ENCODE measurements around the gene TAOK3. TPM values are rescaled to one million over a fixed set of nuclear protein-coding genes. Genes with fewer than 3 reads are reported as not detected.

The TAOK3 gene
- total RNA-seq, 1 donor from 2014 or later: 18.3 TPM

DNA sequence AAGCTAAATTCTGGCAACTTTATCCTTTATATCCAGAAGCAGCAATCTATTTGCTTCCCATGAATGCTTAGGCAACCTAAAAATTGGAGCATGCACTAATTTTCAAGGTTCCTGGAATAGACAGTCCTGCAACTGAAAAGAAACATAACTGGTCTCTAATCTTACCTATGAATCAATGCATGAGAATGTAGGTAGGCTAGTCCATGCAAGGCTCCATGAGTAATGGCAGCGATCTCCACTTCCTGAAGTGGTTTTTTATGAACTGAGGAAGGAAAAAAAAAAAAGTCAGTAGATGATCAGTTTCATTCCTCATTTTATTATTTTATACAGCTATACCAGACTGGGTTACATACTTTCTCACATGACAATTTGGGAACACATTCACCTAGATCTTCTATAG, 134.8 kb downstream of the TAOK3 start:
- Mint-ChIP-seq H3K4me3 (ENCODE audit: unreplicated experiment) (no peak overlapping the region), H3K27ac (ENCODE audit: unreplicated experiment) (no peak overlapping the region)

DNA sequence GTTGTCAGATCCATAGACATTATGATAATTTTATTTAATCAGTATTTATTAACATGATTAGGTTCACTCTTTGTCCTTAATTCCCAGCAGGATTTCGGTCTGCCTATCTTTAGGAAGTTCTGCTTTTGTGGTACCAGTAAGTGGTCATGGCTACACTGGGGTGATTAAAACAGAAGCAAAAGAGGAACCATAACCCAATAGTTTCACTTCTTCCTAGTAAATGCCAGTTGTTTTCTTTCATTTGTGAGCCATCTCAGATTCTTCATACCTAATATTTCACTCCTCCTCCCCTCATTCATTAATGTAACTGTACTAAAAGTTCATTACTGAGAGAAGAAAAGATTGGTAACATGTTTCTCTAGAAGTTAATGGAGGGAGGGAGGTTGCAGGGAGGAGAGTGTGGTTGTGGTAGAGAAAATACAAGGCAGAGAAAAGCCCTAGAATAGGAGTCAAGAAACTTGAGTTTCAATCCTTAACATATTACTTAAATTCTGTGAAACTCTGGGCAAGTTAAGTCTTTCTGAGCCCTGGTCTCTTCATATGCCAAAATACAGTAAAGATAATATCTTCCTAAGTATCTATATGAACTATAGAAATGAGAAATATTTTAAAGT, 135.5 kb downstream of the TAOK3 start:
- peaks cover 1% of the 10 kb centered on the region for H3K36me3 Mint-ChIP-seq (ENCODE audit: low read depth)
- no peaks in the 10 kb centered on the region for H3K4me1 Mint-ChIP-seq (ENCODE audit: low read depth)
- no peak overlapping the region for H3K27ac Mint-ChIP-seq (ENCODE audit: unreplicated experiment)
- TF ChIP-seq, protein P1, sequence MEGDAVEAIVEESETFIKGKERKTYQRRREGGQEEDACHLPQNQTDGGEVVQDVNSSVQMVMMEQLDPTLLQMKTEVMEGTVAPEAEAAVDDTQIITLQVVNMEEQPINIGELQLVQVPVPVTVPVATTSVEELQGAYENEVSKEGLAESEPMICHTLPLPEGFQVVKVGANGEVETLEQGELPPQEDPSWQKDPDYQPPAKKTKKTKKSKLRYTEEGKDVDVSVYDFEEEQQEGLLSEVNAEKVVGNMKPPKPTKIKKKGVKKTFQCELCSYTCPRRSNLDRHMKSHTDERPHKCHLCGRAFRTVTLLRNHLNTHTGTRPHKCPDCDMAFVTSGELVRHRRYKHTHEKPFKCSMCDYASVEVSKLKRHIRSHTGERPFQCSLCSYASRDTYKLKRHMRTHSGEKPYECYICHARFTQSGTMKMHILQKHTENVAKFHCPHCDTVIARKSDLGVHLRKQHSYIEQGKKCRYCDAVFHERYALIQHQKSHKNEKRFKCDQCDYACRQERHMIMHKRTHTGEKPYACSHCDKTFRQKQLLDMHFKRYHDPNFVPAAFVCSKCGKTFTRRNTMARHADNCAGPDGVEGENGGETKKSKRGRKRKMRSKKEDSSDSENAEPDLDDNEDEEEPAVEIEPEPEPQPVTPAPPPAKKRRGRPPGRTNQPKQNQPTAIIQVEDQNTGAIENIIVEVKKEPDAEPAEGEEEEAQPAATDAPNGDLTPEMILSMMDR (IDR thresholded peaks at IDR 0.05): no peak
- H3K27me3 Mint-ChIP-seq (ENCODE audit: low read depth): no peaks in the 10 kb centered on the region
- no peaks in the 10 kb centered on the region for H3K9me3 Mint-ChIP-seq (ENCODE audit: low read depth)
- no peak overlapping the region for H3K4me3 Mint-ChIP-seq (ENCODE audit: unreplicated experiment)
- no peak for DNase-seq (ENCODE audit: low spot score)

More for the DNA sequence above, 134.8 kb downstream of the TAOK3 start:
- no peaks in the 10 kb centered on the region for H3K27me3 Mint-ChIP-seq (ENCODE audit: low read depth)
- DNase-seq (ENCODE audit: low spot score): no peak
- TF ChIP-seq, protein P1 (IDR thresholded peaks at IDR 0.05): no peak
- H3K4me1 Mint-ChIP-seq (ENCODE audit: low read depth): no peaks in the 10 kb centered on the region
- H3K9me3 Mint-ChIP-seq (ENCODE audit: low read depth): no peaks in the 10 kb centered on the region
- H3K36me3 Mint-ChIP-seq (ENCODE audit: low read depth): peaks cover 1% of the 10 kb centered on the region

DNA sequence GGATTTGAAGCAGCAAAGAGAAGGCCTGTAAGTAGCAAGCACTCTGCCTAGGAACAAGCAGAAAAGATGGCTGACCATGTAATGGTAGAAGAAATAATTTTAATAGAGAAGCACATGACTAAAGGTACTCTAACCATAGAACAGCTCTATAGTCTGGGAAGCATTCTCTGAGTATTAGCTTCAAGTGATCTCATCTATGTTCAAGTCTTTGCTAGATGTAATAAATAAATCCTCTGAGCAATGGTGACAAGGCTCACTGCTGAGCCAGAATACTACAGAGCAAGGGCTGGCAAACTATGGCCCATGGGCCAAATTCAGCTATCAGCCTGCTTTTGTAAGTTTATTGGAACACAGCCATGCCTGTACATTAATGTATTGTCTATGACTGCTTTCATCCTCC, 152.0 kb downstream of the TAOK3 start:
- H3K9me3 Mint-ChIP-seq (ENCODE audit: low read depth): no peaks in the 10 kb centered on the region
- DNase-seq (ENCODE audit: low spot score): no peak
- no peaks in the 10 kb centered on the region for H3K27me3 Mint-ChIP-seq (ENCODE audit: low read depth)
- no peak overlapping the region for H3K27ac Mint-ChIP-seq (ENCODE audit: unreplicated experiment)
- H3K4me3 Mint-ChIP-seq (ENCODE audit: unreplicated experiment): no peak overlapping the region
- H3K4me1 Mint-ChIP-seq (ENCODE audit: low read depth): peaks cover 2% of the 10 kb centered on the region
- H3K36me3 Mint-ChIP-seq (ENCODE audit: low read depth): peaks cover 2% of the 10 kb centered on the region
- TF ChIP-seq, protein P1 (IDR thresholded peaks at IDR 0.05): no peak

DNA sequence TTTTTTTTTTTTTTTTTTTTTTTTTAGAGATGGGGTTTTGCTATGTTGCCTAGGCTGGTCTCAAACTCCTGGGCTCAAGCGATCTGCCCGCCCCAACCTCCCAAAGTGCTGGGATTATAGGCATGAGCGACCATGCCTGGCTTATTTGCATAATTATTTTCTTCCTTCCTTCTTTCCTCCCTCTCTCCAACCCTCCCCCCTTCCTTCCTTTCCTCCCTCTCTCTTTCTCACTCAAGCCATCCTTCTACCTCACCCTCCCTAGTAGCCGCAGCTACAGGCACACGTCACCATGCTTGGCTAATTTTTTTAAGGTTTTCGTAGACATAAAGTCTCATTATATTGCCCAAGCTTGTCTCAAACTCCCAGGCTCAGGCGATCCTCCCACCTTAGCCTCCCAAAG, 152.9 kb downstream of the TAOK3 start:
- Mint-ChIP-seq H3K4me1 (ENCODE audit: low read depth) (peaks cover 2% of the 10 kb centered on the region), H3K9me3 (ENCODE audit: low read depth) (no peaks in the 10 kb centered on the region), H3K36me3 (ENCODE audit: low read depth) (peaks cover 1% of the 10 kb centered on the region), H3K4me3 (ENCODE audit: unreplicated experiment) (no peak overlapping the region), H3K27me3 (ENCODE audit: low read depth) (no peaks in the 10 kb centered on the region), H3K27ac (ENCODE audit: unreplicated experiment) (no peak overlapping the region)
- no peak for DNase-seq (ENCODE audit: low spot score)
- TF ChIP-seq, protein P1 (IDR thresholded peaks at IDR 0.05): no peak

DNA sequence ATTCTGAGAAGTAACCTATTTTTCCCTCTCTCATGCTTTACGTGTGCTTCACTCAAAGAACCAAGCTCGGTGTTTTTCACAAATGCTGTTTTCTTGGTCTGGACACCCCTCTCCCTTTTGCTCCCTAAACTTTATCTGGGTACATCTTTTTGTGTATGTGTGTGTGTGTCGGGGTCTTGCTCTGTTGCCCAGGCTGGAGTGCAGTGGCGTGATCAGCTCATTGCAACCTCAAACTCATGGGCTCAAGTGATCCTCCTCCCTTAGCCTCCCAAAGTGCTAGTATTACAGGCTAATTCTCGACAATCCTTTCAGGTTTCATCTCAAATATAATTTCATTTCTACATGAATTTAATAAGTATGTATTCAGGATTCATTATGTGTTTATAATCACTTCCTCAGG, 153.6 kb downstream of the TAOK3 start:
- no peak for DNase-seq (ENCODE audit: low spot score)
- Mint-ChIP-seq H3K4me3 (ENCODE audit: unreplicated experiment) (no peak overlapping the region), H3K9me3 (ENCODE audit: low read depth) (no peaks in the 10 kb centered on the region), H3K36me3 (ENCODE audit: low read depth) (peaks cover 1% of the 10 kb centered on the region), H3K27ac (ENCODE audit: unreplicated experiment) (no peak overlapping the region), H3K4me1 (ENCODE audit: low read depth) (peaks cover 2% of the 10 kb centered on the region), H3K27me3 (ENCODE audit: low read depth) (no peaks in the 10 kb centered on the region)
- TF ChIP-seq, protein P1 (IDR thresholded peaks at IDR 0.05): no peak
